Endothelial cell (in vitro differentiated cells): ENCODE measurements around the gene MYMK. TPM values are rescaled to one million over a fixed set of nuclear protein-coding genes. Genes with fewer than 3 reads are reported as not detected.

Experiments used
- DNase-seq: peaks from one replicate; pipeline ENCODE4 v3.0.0; 2021; ENCODE audit warnings: low spot score
- H3K27ac Mint-ChIP-seq: one replicate; pipeline ENCODE4 v1.8.0; 2021; ENCODE audit warnings: mixed read lengths, inconsistent platforms; ENCODE audit not compliant: unreplicated experiment
- H3K27me3 Mint-ChIP-seq: one replicate; pipeline ENCODE4 v1.8.0; 2021; ENCODE audit warnings: mild to moderate bottlenecking, moderate library complexity, mixed read lengths, inconsistent platforms; ENCODE audit not compliant: unreplicated experiment
- H3K36me3 Mint-ChIP-seq: one replicate; pipeline ENCODE4 v1.8.0; 2021; ENCODE audit warnings: mild to moderate bottlenecking, low read depth, mixed read lengths, inconsistent platforms; ENCODE audit not compliant: unreplicated experiment
- H3K4me1 Mint-ChIP-seq: one replicate; pipeline ENCODE4 v1.8.0; 2021; ENCODE audit warnings: mild to moderate bottlenecking, mixed read lengths, inconsistent platforms; ENCODE audit not compliant: unreplicated experiment
- H3K4me3 Mint-ChIP-seq: one replicate; pipeline ENCODE4 v1.8.0; 2021; ENCODE audit warnings: mild to moderate bottlenecking, mixed read lengths, inconsistent platforms; ENCODE audit not compliant: unreplicated experiment
- H3K9me3 Mint-ChIP-seq: one replicate; pipeline ENCODE4 v1.8.0; 2021; ENCODE audit warnings: mixed read lengths, inconsistent platforms; ENCODE audit not compliant: unreplicated experiment
- CTCF ChIP-seq: fragments of 200-600 bp; sonication (generic); IDR thresholded peaks from one replicate; pipeline ENCODE4 v1.5.0; 2021; ENCODE audit warnings: antibody characterized with exemption; ENCODE audit not compliant: unreplicated experiment
- total RNA-seq: library from RNA; stranded (reverse); fragmentation: NEBNext Ultra II Directional; extraction: Animal tissue kit (Norgen Biotek cat#: 25700); gene quantifications from one replicate; pipeline ENCODE4 v1.2.1, GENCODE V29; 2021; ENCODE audit not compliant: unreplicated experiment

Gene MYMK
- total RNA-seq, 1 donor from 2014 or later: not detected

- H3K4me3 Mint-ChIP-seq: no peak overlapping the region
- H3K36me3 Mint-ChIP-seq: no peaks in the 10 kb centered on the region
- H3K27ac Mint-ChIP-seq: no peak overlapping the region
- TF ChIP-seq CTCF: no peak
- no peaks in the 10 kb centered on the region for H3K9me3 Mint-ChIP-seq
- peaks cover 14% of the 10 kb centered on the region for H3K27me3 Mint-ChIP-seq
- H3K4me1 Mint-ChIP-seq: peaks cover 11% of the 10 kb centered on the region
- no peak for DNase-seq
Measured at GRCh38 chr9:133571391-133571890, 46.7 kb upstream of the MYMK start.

- no peak for DNase-seq
- Mint-ChIP-seq H3K36me3 (no peaks in the 10 kb centered on the region), H3K27me3 (peaks cover 16% of the 10 kb centered on the region), H3K4me1 (peaks cover 6% of the 10 kb centered on the region), H3K27ac (no peak overlapping the region), H3K4me3 (no peak overlapping the region), H3K9me3 (no peaks in the 10 kb centered on the region)
- no peak for TF ChIP-seq CTCF
Measured at GRCh38 chr9:133570691-133571080, 45.9 kb upstream of the MYMK start.

GRCh38 chr9:133569891-133570690 is 45.3 kb upstream of the MYMK start:
- H3K27me3 Mint-ChIP-seq: peaks cover 11% of the 10 kb centered on the region
- TF ChIP-seq CTCF: no peak
- no peak for DNase-seq
- H3K4me1 Mint-ChIP-seq: peaks cover 3% of the 10 kb centered on the region
- no peak overlapping the region for H3K4me3 Mint-ChIP-seq
- peak overlapping the region; percentile 37 for H3K27ac Mint-ChIP-seq
- no peaks in the 10 kb centered on the region for H3K36me3 Mint-ChIP-seq
- H3K9me3 Mint-ChIP-seq: no peaks in the 10 kb centered on the region

- H3K36me3 Mint-ChIP-seq: no peaks in the 10 kb centered on the region
- H3K9me3 Mint-ChIP-seq: no peaks in the 10 kb centered on the region
- no peak for DNase-seq
- no peak overlapping the region for H3K4me3 Mint-ChIP-seq
- H3K4me1 Mint-ChIP-seq: peaks cover 3% of the 10 kb centered on the region
- TF ChIP-seq CTCF: no peak
- peaks cover 11% of the 10 kb centered on the region for H3K27me3 Mint-ChIP-seq
- no peak overlapping the region for H3K27ac Mint-ChIP-seq
Measured at GRCh38 chr9:133569121-133569785, 44.5 kb upstream of the MYMK start.

GRCh38 chr9:133568186-133568585 is 43.4 kb upstream of the MYMK start:
- no peaks in the 10 kb centered on the region for H3K9me3 Mint-ChIP-seq
- no peaks in the 10 kb centered on the region for H3K36me3 Mint-ChIP-seq
- H3K4me3 Mint-ChIP-seq: no peak overlapping the region
- H3K4me1 Mint-ChIP-seq: peaks cover 7% of the 10 kb centered on the region
- no peak for TF ChIP-seq CTCF
- peaks cover 11% of the 10 kb centered on the region for H3K27me3 Mint-ChIP-seq
- no peak for DNase-seq
- no peak overlapping the region for H3K27ac Mint-ChIP-seq
